NCI-H2107 (cell line): ENCODE results near the gene CFAP99.

Experiments used
- DNase-seq: peaks from one replicate; lab custom pipeline; 2025; lab: John Stamatoyannopoulos, UW

The CFAP99 gene

DNA sequence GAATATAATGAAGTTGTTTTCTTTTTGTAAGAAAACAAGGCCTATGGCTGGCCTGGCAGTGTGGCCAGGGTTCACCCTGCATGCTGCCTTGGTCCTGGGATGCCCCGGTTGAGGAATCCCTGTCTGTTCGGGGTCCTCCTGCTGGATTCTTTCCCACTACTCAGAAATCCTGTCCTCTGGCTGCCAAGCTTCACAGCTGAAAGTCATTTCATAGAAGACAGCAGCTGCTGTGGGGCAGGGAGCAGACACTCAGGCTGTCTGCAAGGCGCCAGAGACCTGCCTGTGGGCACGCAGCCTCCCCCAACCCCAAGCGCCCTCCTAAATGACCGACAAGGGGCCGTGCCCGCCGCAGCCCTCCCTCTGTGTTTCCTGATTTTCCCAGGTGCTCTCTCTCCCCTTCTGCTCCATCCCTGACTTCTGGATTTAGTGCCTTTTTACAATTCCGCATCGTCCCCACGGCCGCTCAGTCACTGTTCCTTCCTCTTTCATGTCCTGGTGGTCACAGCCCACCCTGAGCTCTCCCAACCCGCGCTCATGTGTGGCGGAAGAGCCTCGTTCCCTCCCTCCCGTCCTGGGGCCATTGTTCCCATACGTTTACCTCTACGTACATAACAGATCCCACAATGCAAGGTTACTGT lies 27.9 kb upstream of the CFAP99 start:
- DNase-seq = no peak

DNA sequence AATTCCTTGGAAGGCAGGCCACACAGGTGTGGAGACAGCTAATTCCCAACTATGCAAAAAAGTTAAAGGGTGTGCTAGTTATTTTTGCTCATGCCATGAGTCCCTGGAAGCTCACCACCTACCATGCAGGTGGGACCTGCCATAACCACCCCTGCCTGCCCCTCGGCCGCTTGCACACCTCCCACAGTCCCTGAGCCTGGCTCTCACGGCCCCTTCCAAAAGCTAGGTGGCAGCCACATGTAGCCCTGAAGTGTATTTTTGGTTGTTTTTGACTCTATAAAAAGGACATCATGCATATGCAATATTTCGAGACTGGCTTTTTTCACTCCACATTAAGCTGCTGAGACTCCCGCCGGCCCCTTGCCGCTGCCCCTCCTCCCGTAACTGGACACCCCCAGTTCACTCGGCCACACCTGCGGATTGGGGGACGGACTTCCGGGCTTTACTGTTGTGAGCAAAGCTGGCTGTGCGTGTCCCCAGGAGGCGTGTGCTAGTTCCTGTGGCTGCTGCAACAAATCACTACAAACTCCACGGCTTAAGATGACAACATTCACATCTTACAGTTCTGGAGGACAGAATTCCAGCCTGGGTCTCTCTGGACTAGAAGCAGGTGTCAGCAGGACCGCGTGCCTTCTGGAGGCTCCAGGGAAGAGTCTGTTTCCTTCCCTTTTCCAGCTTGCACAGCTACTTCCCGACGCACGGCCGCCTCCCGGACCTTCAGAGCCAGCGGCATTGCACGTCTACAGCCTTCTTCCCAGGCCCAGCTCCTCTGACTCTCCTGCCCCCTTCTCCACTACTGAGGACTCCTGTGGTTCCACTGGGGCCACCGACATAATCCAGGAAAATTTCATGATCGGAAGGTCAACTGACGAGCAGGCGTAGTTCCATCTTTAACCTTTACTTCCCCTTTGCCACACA lies 25.1 kb upstream of the CFAP99 start:
- DNase-seq = no peak

GRCh38 chr4:2394528-2394927 lies 24.2 kb upstream of the CFAP99 start:
- DNase-seq = no peak

GRCh38 chr4:2395038-2395437 lies 23.7 kb upstream of the CFAP99 start:
- DNase-seq = no peak

GRCh38 chr4:2395584-2395983 lies 23.2 kb upstream of the CFAP99 start:
- DNase-seq = no peak

- DNase-seq = no peak
Observed at GRCh38 chr4:2396781-2397368, 21.9 kb upstream of the CFAP99 start.

DNA sequence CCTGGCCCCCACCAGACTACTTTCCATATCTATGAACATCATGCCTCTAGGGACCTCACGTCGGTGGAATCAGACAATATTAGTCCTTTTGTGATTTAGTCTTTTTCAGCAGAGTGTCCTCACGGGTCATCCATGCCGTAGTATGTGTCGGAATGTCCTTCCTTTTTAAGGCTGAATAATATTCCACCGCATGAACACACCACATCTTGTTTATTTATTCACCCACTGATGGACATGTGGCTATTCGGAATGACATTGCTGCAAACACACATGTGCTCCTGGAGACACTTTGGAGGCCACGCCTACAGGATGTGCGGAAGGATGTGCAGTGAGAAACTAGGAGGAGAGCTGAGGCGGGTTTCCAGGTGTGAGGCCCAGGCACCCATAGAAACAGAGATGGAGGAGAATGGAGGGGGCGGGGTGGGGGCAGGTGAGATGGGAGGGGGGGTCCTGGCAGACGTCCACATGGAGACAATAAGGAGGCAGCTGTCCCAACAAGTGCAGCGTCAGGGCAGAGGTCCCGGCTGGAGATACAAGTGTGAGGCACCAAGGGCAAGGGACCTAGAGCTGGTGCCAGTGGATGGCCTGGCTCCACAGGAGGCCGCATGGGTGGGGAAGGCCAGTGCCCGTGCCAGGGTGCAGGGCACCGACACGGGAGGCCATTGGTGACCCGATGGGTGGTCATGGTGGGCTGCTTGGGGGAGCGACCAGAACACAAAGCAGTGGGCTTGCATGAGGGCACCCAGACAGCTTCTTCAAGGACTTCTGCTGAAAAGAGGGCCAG lies 21.0 kb upstream of the CFAP99 start:
- DNase-seq = no peak

- no peak for DNase-seq
Observed at GRCh38 chr4:2399216-2399615, 19.5 kb upstream of the CFAP99 start.

- DNase-seq = no peak
Observed at GRCh38 chr4:2399631-2400190, 19.0 kb upstream of the CFAP99 start.

GRCh38 chr4:2400841-2401609 lies 17.7 kb upstream of the CFAP99 start:
- DNase-seq = no peak

GRCh38 chr4:2401610-2401983 lies 17.2 kb upstream of the CFAP99 start:
- no peak for DNase-seq

- no peak for DNase-seq
Observed at GRCh38 chr4:2402048-2402842, 16.5 kb upstream of the CFAP99 start.

- DNase-seq = no peak
Observed at GRCh38 chr4:2402941-2403340, 15.8 kb upstream of the CFAP99 start.

- no peak for DNase-seq
Observed at GRCh38 chr4:2406406-2406805, 12.3 kb upstream of the CFAP99 start.

DNA sequence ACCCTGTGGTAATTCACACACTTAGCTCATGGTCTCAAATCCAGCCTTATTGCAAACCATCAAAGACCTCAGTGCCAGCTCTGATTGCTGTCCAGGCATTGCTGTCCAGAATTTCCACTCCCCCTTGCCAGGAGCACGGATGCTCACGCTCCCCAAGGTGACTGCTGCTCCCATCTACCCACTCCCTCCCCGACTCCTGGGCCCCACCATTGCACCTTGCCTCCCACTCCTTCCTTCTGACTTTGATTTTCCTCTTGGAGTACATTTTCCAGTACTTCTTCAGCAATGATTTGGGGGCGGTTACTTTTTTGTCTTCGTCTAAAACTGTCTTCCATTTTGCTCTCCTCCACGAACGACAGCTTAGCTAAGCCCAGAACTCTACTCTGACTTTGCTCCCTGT lies 11.8 kb upstream of the CFAP99 start:
- no peak for DNase-seq

DNA sequence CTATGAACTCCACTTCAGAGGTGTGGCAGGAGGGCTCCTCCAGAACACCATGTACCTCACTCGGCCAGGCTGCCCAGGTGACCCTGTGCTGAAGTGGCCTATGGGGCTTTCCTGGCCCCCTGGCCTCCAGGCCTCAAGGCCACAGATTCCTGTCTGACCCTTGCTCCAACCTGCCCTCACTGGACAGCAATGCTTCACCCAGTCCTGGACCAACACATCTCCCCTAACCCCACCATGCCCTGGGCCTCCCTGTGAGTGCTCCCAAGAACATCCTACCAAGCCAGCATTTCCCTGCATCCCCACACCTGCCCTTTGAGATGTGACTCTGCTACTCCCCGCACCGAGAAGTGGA lies 10.8 kb upstream of the CFAP99 start:
- DNase-seq = no peak

GRCh38 chr4:2408401-2408958 lies 10.3 kb upstream of the CFAP99 start:
- DNase-seq = no peak

DNA sequence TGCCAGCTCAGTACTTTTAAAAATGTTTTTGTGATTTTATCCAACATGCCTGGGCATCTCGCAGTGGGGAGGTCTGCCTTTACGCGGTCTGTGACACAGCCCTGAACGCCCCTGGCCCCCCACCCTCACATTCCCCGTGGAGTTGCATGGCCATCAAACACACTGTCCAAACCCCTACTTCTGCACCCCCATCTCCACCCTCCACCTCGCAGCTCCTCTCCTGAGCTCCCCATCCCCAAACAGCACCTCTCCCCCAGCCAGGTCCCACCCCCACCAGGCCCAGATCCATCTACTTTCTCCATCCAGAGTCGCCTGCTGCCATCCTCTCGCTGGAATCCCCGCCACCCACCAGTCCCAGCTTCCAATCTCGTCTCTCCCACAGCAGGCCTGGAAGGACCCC lies 9.8 kb upstream of the CFAP99 start:
- DNase-seq = no peak

GRCh38 chr4:2409381-2409783 lies 9.4 kb upstream of the CFAP99 start:
- DNase-seq = no peak

GRCh38 chr4:2411786-2412510 lies 6.8 kb upstream of the CFAP99 start:
- no peak for DNase-seq
